IgD-negative memory B cell (primary cell): ENCODE data around the gene CLASP2. TPM values are rescaled to one million over a fixed set of nuclear protein-coding genes. Genes with fewer than 3 reads are reported as not detected.
"Not testable (repeated sequence)": the region's sequence is repeated elsewhere in the genome, so short reads cannot be mapped to it uniquely, and the experiment has no call there.

Experiments used
- H3K27ac Mint-ChIP-seq, 3 donors: one replicate each; pipeline ENCODE4 v1.8.0; 2020 to 2022; ENCODE audit warnings: mild to moderate bottlenecking in 3 of 3, mixed read lengths in 3 of 3, moderate library complexity in 1 of 3
- H3K27me3 Mint-ChIP-seq: one replicate; pipeline ENCODE4 v1.8.0; 2021; ENCODE audit warnings: mixed read lengths
- H3K36me3 Mint-ChIP-seq: one replicate; pipeline ENCODE4 v1.8.0; 2020; ENCODE audit warnings: mild to moderate bottlenecking, mixed read lengths
- H3K4me1 Mint-ChIP-seq, 3 donors: one replicate each; pipeline ENCODE4 v1.8.0; 2020 to 2022; ENCODE audit warnings: mixed read lengths in 3 of 3, mild to moderate bottlenecking in 1 of 3
- H3K4me3 Mint-ChIP-seq, 4 donors: one replicate each; pipeline ENCODE4 v1.8.0; 2020 to 2022; ENCODE audit warnings: mild to moderate bottlenecking in 4 of 4, mixed read lengths in 4 of 4, moderate library complexity in 3 of 4
- H3K9me3 Mint-ChIP-seq, 3 donors: one replicate each; pipeline ENCODE4 v1.8.0; 2020 to 2021; ENCODE audit warnings: mixed read lengths in 3 of 3, mild to moderate bottlenecking in 1 of 3
- polyA plus RNA-seq: library from polyadenylated mRNA; unstranded; fragments of 300-500 nt; fragmentation: Illumina TruSeq; gene quantifications from one replicate; pipeline ENCODE4 v1.2.3, GENCODE V29; 2021

Gene CLASP2
- polyA plus RNA-seq, 1 donor from 2014 or later, result 11.8 TPM

- peaks cover 11 to 15% (median 12%) of the 10 kb centered on the region in 3 donors for H3K4me1 Mint-ChIP-seq
- no peaks in the 10 kb centered on the region for H3K27me3 Mint-ChIP-seq
- H3K9me3 Mint-ChIP-seq, result no peaks in the 10 kb centered on the region
- peaks cover 2% of the 10 kb centered on the region for H3K36me3 Mint-ChIP-seq
- peak overlapping the region in 2 of 4 donors; percentile 95 to 99 for H3K4me3 Mint-ChIP-seq
- peak overlapping the region in 2 of 3 donors; percentile 96 to 99 for H3K27ac Mint-ChIP-seq
These were observed 513 bp downstream of the CLASP2 start for GRCh38 chr3:33717616-33717865.

GRCh38 chr3:33716227-33716626, 1.8 kb downstream of the CLASP2 start:
- Mint-ChIP-seq H3K4me3 (peak overlapping the region in 1 of 4 donors; percentile 99), H3K36me3 (peaks cover 2% of the 10 kb centered on the region), H3K27ac (no peak overlapping the region), H3K9me3 (no peaks in the 10 kb centered on the region), H3K27me3 (no peaks in the 10 kb centered on the region), H3K4me1 (peaks cover 18 to 24% (median 21%) of the 10 kb centered on the region in 3 donors)

DNA sequence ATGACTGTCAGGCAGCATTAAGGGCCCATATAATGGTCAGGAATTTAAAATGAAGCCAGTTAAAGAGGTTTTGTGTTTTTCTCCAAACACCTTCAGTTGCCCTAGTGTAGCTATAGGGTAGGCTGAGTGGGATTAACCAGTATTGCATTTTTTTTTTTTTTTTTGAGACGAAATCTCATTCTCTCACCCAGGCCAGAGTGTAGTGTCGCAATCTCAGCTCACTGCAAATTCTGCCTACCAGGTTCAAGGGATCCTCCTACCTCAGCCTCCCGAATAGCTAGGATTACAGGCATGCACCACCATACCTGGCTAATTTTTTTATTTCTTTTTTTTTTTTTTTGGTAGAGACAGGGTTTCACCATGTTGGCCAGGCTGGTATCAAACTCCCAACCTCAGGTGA, 7.0 kb downstream of the CLASP2 start:
- Mint-ChIP-seq H3K4me1 (peaks cover 20 to 29% (median 28%) of the 10 kb centered on the region in 3 donors), H3K27ac (peak overlapping the region in 1 of 3 donors; percentile 19), H3K4me3 (peak overlapping the region in 2 of 4 donors; percentile 56 to 75), H3K9me3 (no peaks in the 10 kb centered on the region), H3K27me3 (no peaks in the 10 kb centered on the region), H3K36me3 (peaks cover 4% of the 10 kb centered on the region)

GRCh38 chr3:33706056-33706455, 12.0 kb downstream of the CLASP2 start:
- Mint-ChIP-seq H3K27ac (no peak overlapping the region), H3K9me3 (peaks cover 5 to 22% (median 10%) of the 10 kb centered on the region in 3 donors), H3K4me3 (no peak overlapping the region), H3K36me3 (peaks cover 17% of the 10 kb centered on the region), H3K4me1 (peaks cover 20 to 43% (median 26%) of the 10 kb centered on the region in 3 donors), H3K27me3 (no peaks in the 10 kb centered on the region)

GRCh38 chr3:33704891-33705290, 13.2 kb downstream of the CLASP2 start:
- Mint-ChIP-seq H3K27ac (no peak overlapping the region), H3K9me3 (peaks cover 5 to 25% (median 10%) of the 10 kb centered on the region in 3 donors), H3K4me1 (peaks cover 20 to 47% (median 25%) of the 10 kb centered on the region in 3 donors), H3K4me3 (no peak overlapping the region), H3K27me3 (no peaks in the 10 kb centered on the region), H3K36me3 (peaks cover 17% of the 10 kb centered on the region)

- peaks cover 10 to 39% (median 20%) of the 10 kb centered on the region in 3 donors for H3K4me1 Mint-ChIP-seq
- peaks cover 5 to 25% (median 7%) of the 10 kb centered on the region in 3 donors for H3K9me3 Mint-ChIP-seq
- H3K4me3 Mint-ChIP-seq, result no peak overlapping the region
- H3K27ac Mint-ChIP-seq, result no peak overlapping the region
- no peaks in the 10 kb centered on the region for H3K27me3 Mint-ChIP-seq
- peaks cover 16% of the 10 kb centered on the region for H3K36me3 Mint-ChIP-seq
These were observed 18.8 kb downstream of the CLASP2 start for GRCh38 chr3:33699275-33699674.

- H3K27ac Mint-ChIP-seq, result no peak overlapping the region
- H3K27me3 Mint-ChIP-seq, result no peaks in the 10 kb centered on the region
- peaks cover 8 to 20% (median 11%) of the 10 kb centered on the region in 3 donors for H3K4me1 Mint-ChIP-seq
- H3K9me3 Mint-ChIP-seq, result peaks cover 0 to 4% (median 0%) of the 10 kb centered on the region in 3 donors
- peaks cover 2% of the 10 kb centered on the region for H3K36me3 Mint-ChIP-seq
- no peak overlapping the region for H3K4me3 Mint-ChIP-seq
These were observed 23.1 kb downstream of the CLASP2 start for GRCh38 chr3:33694944-33695343.

DNA sequence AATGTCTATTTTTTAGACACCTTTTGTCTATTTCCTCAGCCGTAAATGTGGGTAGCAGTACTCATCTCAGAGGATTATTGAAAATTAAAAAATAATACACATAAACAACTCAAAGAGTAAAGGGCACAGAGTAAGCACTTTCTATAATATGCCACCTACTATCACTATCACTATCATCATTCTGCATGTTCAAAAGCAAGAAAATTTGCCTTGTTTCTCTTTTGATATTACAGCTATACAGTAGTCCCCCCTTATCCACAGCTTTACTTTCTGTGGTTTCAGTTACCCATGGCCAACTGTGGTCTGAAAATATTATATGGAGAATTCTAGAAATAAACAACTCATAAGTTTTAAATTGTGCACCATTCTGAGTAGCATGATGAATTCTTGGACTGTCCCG, 27.7 kb downstream of the CLASP2 start:
- H3K36me3 Mint-ChIP-seq, result no peaks in the 10 kb centered on the region
- H3K27ac Mint-ChIP-seq, result no peak overlapping the region
- H3K27me3 Mint-ChIP-seq, result no peaks in the 10 kb centered on the region
- peaks cover 3 to 8% (median 6%) of the 10 kb centered on the region in 3 donors for H3K4me1 Mint-ChIP-seq
- H3K4me3 Mint-ChIP-seq, result no peak overlapping the region
- H3K9me3 Mint-ChIP-seq, result no peaks in the 10 kb centered on the region

- H3K27me3 Mint-ChIP-seq, result no peaks in the 10 kb centered on the region
- no peaks in the 10 kb centered on the region for H3K9me3 Mint-ChIP-seq
- H3K36me3 Mint-ChIP-seq, result peaks cover 2% of the 10 kb centered on the region
- H3K4me1 Mint-ChIP-seq, result peaks cover 0 to 2% (median 0%) of the 10 kb centered on the region in 3 donors
- no peak overlapping the region for H3K27ac Mint-ChIP-seq
- no peak overlapping the region for H3K4me3 Mint-ChIP-seq
These were observed 30.5 kb downstream of the CLASP2 start for GRCh38 chr3:33687406-33688010.

DNA sequence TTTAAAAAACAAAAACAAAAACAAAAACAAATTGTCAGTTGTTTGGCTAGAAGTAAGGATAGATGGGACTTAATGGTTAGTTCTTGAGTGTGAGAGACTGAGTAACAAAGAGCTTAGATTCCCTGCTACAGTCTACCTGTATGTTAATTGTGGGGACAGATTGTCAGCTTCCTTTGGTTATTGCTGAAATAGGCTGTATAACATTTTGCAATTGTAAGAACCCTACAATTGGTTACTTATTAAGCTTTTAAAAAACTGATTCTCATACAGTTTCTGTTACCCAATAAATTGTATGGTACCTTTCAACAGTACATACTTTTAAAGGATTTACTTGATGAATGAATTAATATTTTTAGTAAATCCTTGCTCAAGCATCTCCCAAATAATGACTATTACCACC, 35.3 kb downstream of the CLASP2 start:
- peaks cover 0 to 8% (median 1%) of the 10 kb centered on the region in 3 donors for H3K9me3 Mint-ChIP-seq
- H3K27me3 Mint-ChIP-seq, result no peaks in the 10 kb centered on the region
- H3K4me1 Mint-ChIP-seq, result peaks cover 0 to 3% (median 2%) of the 10 kb centered on the region in 3 donors
- H3K36me3 Mint-ChIP-seq, result peaks cover 22% of the 10 kb centered on the region
- no peak overlapping the region for H3K27ac Mint-ChIP-seq
- no peak overlapping the region for H3K4me3 Mint-ChIP-seq

GRCh38 chr3:33681667-33682066, 36.4 kb downstream of the CLASP2 start:
- no peak overlapping the region for H3K27ac Mint-ChIP-seq
- H3K27me3 Mint-ChIP-seq, result no peaks in the 10 kb centered on the region
- no peak overlapping the region for H3K4me3 Mint-ChIP-seq
- peaks cover 0 to 8% (median 1%) of the 10 kb centered on the region in 3 donors for H3K9me3 Mint-ChIP-seq
- peaks cover 25% of the 10 kb centered on the region for H3K36me3 Mint-ChIP-seq
- peaks cover 0 to 3% (median 0%) of the 10 kb centered on the region in 3 donors for H3K4me1 Mint-ChIP-seq

- Mint-ChIP-seq H3K36me3 (peaks cover 26% of the 10 kb centered on the region), H3K27ac (no peak overlapping the region), H3K27me3 (no peaks in the 10 kb centered on the region), H3K9me3 (peaks cover 0 to 8% (median 1%) of the 10 kb centered on the region in 3 donors), H3K4me1 (peaks cover 0 to 3% (median 0%) of the 10 kb centered on the region in 3 donors), H3K4me3 (no peak overlapping the region)
These were observed 40.0 kb downstream of the CLASP2 start for GRCh38 chr3:33678073-33678472.

DNA sequence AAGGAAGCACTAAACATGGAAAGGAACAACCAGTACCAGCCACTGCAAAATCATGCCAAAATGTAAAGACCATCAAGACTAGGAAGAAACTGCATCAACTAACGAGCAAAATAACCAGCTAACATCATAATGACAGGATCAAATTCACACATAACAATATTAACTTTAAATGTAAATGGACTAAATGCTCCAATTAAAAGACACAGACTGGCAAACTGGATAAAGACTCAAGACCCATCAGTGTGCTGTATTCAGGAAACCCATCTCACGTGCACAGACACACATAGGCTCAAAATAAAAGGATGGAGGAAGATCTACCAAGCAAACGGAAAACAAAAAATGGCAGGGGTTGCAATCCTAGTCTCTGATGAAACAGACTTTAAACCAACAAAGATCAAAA, 44.6 kb downstream of the CLASP2 start:
- not testable (repeated sequence) for H3K9me3 Mint-ChIP-seq, H3K4me3 Mint-ChIP-seq, H3K27me3 Mint-ChIP-seq, H3K4me1 Mint-ChIP-seq, H3K27ac Mint-ChIP-seq
- peaks cover 20% of the 10 kb centered on the region for H3K36me3 Mint-ChIP-seq

DNA sequence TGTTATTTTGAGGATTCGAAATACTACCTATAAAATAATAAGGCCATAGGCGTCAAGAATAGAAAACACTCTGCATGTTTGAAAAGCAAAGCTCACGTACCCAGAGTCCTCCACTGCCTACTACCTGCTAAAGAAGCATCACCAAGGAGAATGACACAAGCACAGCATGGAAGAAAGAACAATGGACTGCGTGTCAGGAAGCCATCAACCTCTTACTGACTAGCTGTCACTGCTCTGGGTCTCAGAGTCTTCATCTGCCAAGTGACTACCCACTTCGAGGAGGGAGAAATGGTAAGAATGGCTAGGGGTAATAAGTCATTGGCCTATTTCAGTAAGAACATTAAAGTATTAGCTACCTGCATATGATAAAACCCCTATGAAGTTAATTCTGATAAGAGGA, 49.4 kb downstream of the CLASP2 start:
- Mint-ChIP-seq H3K9me3 (peaks cover 0 to 2% (median 0%) of the 10 kb centered on the region in 3 donors), H3K27ac (no peak overlapping the region), H3K27me3 (no peaks in the 10 kb centered on the region), H3K4me3 (no peak overlapping the region), H3K36me3 (peaks cover 18% of the 10 kb centered on the region), H3K4me1 (peaks cover 0 to 9% (median 3%) of the 10 kb centered on the region in 3 donors)

- no peak overlapping the region for H3K4me3 Mint-ChIP-seq
- no peak overlapping the region for H3K27ac Mint-ChIP-seq
- no peaks in the 10 kb centered on the region for H3K27me3 Mint-ChIP-seq
These were observed 52.8 kb downstream of the CLASP2 start for GRCh38 chr3:33665294-33665693.

DNA sequence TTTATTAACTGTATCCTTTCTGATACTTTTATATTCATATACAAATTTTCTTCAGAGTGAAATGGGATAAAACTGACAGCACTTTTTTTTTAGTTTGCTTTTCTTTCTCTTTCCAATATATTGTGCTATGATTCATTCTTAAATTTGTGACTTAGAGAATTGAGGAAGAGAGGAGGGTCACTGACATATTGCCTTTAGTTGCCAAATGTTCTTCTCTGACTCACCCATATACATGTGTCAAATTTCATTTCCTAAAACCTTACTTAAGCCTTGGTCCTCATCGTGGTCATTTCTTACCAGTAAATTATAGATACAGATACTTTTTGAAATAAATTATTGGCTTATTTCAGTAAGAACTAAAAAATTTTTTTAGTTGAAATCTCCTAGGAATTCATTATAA, 53.9 kb downstream of the CLASP2 start:
- H3K27me3 Mint-ChIP-seq, result no peaks in the 10 kb centered on the region
- H3K27ac Mint-ChIP-seq, result no peak overlapping the region
- H3K4me1 Mint-ChIP-seq, result peaks cover 24 to 25% (median 24%) of the 10 kb centered on the region in 3 donors
- H3K9me3 Mint-ChIP-seq, result no peaks in the 10 kb centered on the region
- no peak overlapping the region for H3K4me3 Mint-ChIP-seq
- peaks cover 15% of the 10 kb centered on the region for H3K36me3 Mint-ChIP-seq

More at GRCh38 chr3:33665294-33665693, 52.8 kb downstream of the CLASP2 start:
- Mint-ChIP-seq H3K4me1 (peaks cover 13 to 15% (median 14%) of the 10 kb centered on the region in 3 donors), H3K9me3 (no peaks in the 10 kb centered on the region), H3K36me3 (peaks cover 18% of the 10 kb centered on the region)
